Naive thymus-derived CD4-positive, alpha-beta T cell (primary cell): ENCODE data around the gene CMAS. TPM values are rescaled to one million over a fixed set of nuclear protein-coding genes. Genes with fewer than 3 reads are reported as not detected.
"Not testable (repeated sequence)": the region's sequence is repeated elsewhere in the genome, so short reads cannot be mapped to it uniquely, and the experiment has no call there.

Experiments used
- ATAC-seq: fragments of 150-1000 bp; cut with Tn5 transposase; 2 replicates; pipeline ENCODE4 v1.10.0; 2021; ENCODE audit warnings: mild to moderate bottlenecking, moderate library complexity
- CTCF ChIA-PET: fragments of 350-600 bp; sonication (Branson Sonifier 250); formaldehyde crosslinking; loops from one replicate; lab custom pipeline; 2021; ENCODE audit warnings: antibody characterized with exemption; lab: Charles Lee
- POLR2A ChIA-PET: fragments of 350-600 bp; sonication (Branson Sonifier 250); formaldehyde crosslinking; loops from one replicate; lab custom pipeline; 2021; ENCODE audit warnings: antibody characterized with exemption, inconsistent platforms; lab: Charles Lee
- DNase-seq, 9 donors: peaks; one replicate each; pipeline versions ENCODE4 v3.0.0 to v3.0.0-alpha.2; 2020 to 2022; ENCODE audit warnings: mixed read lengths in 1 of 9
- H3K27ac ChIP-seq: one replicate; pipeline ENCODE4 v1.7.0; 2013; ENCODE audit warnings: mild to moderate bottlenecking, low read depth, low read length, moderate library complexity
- H3K27me3 ChIP-seq, 2 donors: one replicate each; pipeline ENCODE4 v1.7.0; 2013; ENCODE audit warnings: low read length in 2 of 2, mild to moderate bottlenecking in 2 of 2, moderate library complexity in 2 of 2; ENCODE audit not compliant: control insufficient read depth in 2 of 2, insufficient read depth in 2 of 2
- H3K36me3 ChIP-seq, 3 experiments: 1 replicate in 2 of 3; 2 replicates in 1 of 3; pipeline ENCODE4 v1.7.0; 2013; ENCODE audit warnings: low read length in 3 of 3, mild to moderate bottlenecking in 3 of 3, moderate library complexity in 1 of 3; ENCODE audit not compliant: insufficient read depth in 3 of 3, control insufficient read depth in 2 of 3
- H3K4me1 ChIP-seq, 2 donors: one replicate each; pipeline ENCODE4 v1.7.0; 2013; ENCODE audit warnings: low read length in 2 of 2, mild to moderate bottlenecking in 2 of 2, moderate library complexity in 1 of 2; ENCODE audit not compliant: control insufficient read depth in 2 of 2, insufficient read depth in 2 of 2
- H3K4me3 ChIP-seq: 2 replicates; pipeline ENCODE4 v1.7.0; 2013; ENCODE audit warnings: mild to moderate bottlenecking, low read length
- H3K9me3 ChIP-seq, 3 experiments: 1 replicate in 2 of 3; 2 replicates in 1 of 3; pipeline ENCODE4 v1.7.0; 2013; ENCODE audit warnings: low read length in 3 of 3; ENCODE audit not compliant: control insufficient read depth in 2 of 3
- H3K27ac Mint-ChIP-seq, 9 donors: one replicate each; pipeline ENCODE4 v1.8.0; 2020 to 2022; ENCODE audit warnings: mixed read lengths in 9 of 9, mild to moderate bottlenecking in 8 of 9, moderate library complexity in 5 of 9, inconsistent platforms in 2 of 9
- H3K27me3 Mint-ChIP-seq, 5 donors: one replicate each; pipeline ENCODE4 v1.8.0; 2021 to 2022; ENCODE audit warnings: mixed read lengths in 5 of 5, mild to moderate bottlenecking in 1 of 5
- H3K36me3 Mint-ChIP-seq, 5 donors: one replicate each; pipeline ENCODE4 v1.8.0; 2020 to 2022; ENCODE audit warnings: mixed read lengths in 5 of 5, mild to moderate bottlenecking in 3 of 5, inconsistent platforms in 1 of 5
- H3K4me1 Mint-ChIP-seq, 7 donors: one replicate each; pipeline ENCODE4 v1.8.0; 2020 to 2022; ENCODE audit warnings: mixed read lengths in 7 of 7, mild to moderate bottlenecking in 3 of 7, inconsistent platforms in 1 of 7
- H3K4me3 Mint-ChIP-seq, 10 donors: one replicate each; pipeline ENCODE4 v1.8.0; 2020 to 2022; ENCODE audit warnings: mild to moderate bottlenecking in 10 of 10, mixed read lengths in 10 of 10, moderate library complexity in 6 of 10, inconsistent platforms in 2 of 10
- H3K9me3 Mint-ChIP-seq, 11 donors: one replicate each; pipeline ENCODE4 v1.8.0; 2020 to 2022; ENCODE audit warnings: mixed read lengths in 11 of 11, mild to moderate bottlenecking in 4 of 11, inconsistent platforms in 1 of 11, moderate library complexity in 1 of 11
- intact Hi-C, 2 donors: fragments of 100-400 bp; cut with micrococcal nuclease; formaldehyde crosslinking; loops; one replicate each; pipeline ENCODE4 v1.15.1; 2023
- polyA plus RNA-seq, 2 donors: library from polyadenylated mRNA; unstranded; fragments of 300-500 nt; fragmentation: Illumina TruSeq; gene quantifications; one replicate each; pipeline ENCODE4 v1.2.3, GENCODE V29; 2021
- total RNA-seq, 6 experiments: library from RNA in 5 of 6; stranded (reverse) in 5 of 6; gene quantifications; 1 replicate in 5 of 6; 2 replicates in 1 of 6; pipeline ENCODE4 v1.2.3 and lab custom pipeline; 2021 to 2026

Gene CMAS
- total and polyA plus RNA-seq, 7 experiments from 2014 or later, result 10.1 to 33.8 (median 23.3) TPM

GRCh38 chr12:22088886-22089285, 42.9 kb downstream of the CMAS start:
- intact Hi-C loops, result loop anchor here in 1 of 2 donors (10.0 kb wide), 2 partner anchors 394 to 536 kb away; partner anchors contain the start of gene ETNK1
- CTCF ChIA-PET, result interaction anchor here (1.7 kb wide), 1 partner anchor 355 kb away, joined by 4 read pairs; no protein-coding TSS in a partner anchor

DNA sequence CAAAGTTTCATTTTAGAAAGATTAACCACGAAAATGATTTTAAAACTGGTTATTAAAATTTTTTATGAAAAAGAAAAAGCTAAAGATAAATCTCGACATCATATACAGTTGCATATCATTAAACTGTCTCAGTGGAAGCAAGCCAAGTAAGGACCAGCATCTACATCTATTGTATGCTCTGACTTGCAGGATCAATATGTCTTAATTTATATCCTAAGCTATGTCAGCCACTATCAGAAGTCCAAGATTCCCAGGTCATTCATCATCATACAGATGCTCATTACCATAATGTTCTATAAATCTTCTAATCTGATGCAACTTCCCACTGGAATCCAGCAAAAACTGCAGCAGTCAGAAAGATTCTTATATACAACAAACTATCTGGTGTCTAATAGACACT, 43.5 kb downstream of the CMAS start:
- Mint-ChIP-seq H3K27ac (no peak overlapping the region), H3K4me1 (no peaks in the 10 kb centered on the region), H3K4me3 (no peak overlapping the region), H3K9me3 (peaks cover 0 to 4% (median 0%) of the 10 kb centered on the region in 11 donors), H3K36me3 (no peaks in the 10 kb centered on the region), H3K27me3 (peaks cover 0 to 11% (median 0%) of the 10 kb centered on the region in 5 donors)
- intact Hi-C loops, result loop anchor here in 1 of 2 donors (10.0 kb wide), 2 partner anchors 395 to 535 kb away; partner anchors contain the start of gene ETNK1
- Histone ChIP-seq H3K4me1 (no peaks in the 10 kb centered on the region), H3K27me3 (no peaks in the 10 kb centered on the region), H3K4me3 (no peak overlapping the region), H3K9me3 (no peaks in the 10 kb centered on the region), H3K27ac (no peak overlapping the region), H3K36me3 (no peaks in the 10 kb centered on the region)
- POLR2A ChIA-PET, result no interaction called here
- CTCF ChIA-PET, result interaction anchor here (0.6 to 1.2 kb wide), 2 partner anchors 354 to 423 kb away, joined by 3 read pairs; no protein-coding TSS in a partner anchor
- ATAC-seq, result no peak
- no peak for DNase-seq

More at GRCh38 chr12:22088886-22089285, 42.9 kb downstream of the CMAS start:
- Mint-ChIP-seq H3K36me3 (no peaks in the 10 kb centered on the region), H3K4me1 (no peaks in the 10 kb centered on the region), H3K27ac (no peak overlapping the region), H3K4me3 (no peak overlapping the region), H3K9me3 (peaks cover 0 to 4% (median 0%) of the 10 kb centered on the region in 11 donors), H3K27me3 (peaks cover 0 to 11% (median 0%) of the 10 kb centered on the region in 5 donors)
- Histone ChIP-seq H3K4me1 (no peaks in the 10 kb centered on the region), H3K9me3 (no peaks in the 10 kb centered on the region), H3K27me3 (no peaks in the 10 kb centered on the region), H3K4me3 (no peak overlapping the region), H3K36me3 (no peaks in the 10 kb centered on the region), H3K27ac (no peak overlapping the region)
- DNase-seq (no peak), ATAC-seq (no peak)
- POLR2A ChIA-PET, result no interaction called here

- POLR2A ChIA-PET, CTCF ChIA-PET, H3K9me3 Mint-ChIP-seq, ATAC-seq, H3K9me3 ChIP-seq, H3K4me1 ChIP-seq, H3K4me3 Mint-ChIP-seq, H3K27ac ChIP-seq, intact Hi-C loops, H3K27ac Mint-ChIP-seq, DNase-seq, H3K4me3 ChIP-seq, H3K36me3 ChIP-seq, H3K36me3 Mint-ChIP-seq, H3K27me3 ChIP-seq: not testable (repeated sequence)
- Mint-ChIP-seq H3K4me1 (peaks cover 0 to 15% (median 6%) of the 10 kb centered on the region in 7 donors), H3K27me3 (peaks cover 0 to 25% (median 0%) of the 10 kb centered on the region in 5 donors)
Measured at GRCh38 chr12:22099062-22099461, 53.0 kb downstream of the CMAS start.

DNA sequence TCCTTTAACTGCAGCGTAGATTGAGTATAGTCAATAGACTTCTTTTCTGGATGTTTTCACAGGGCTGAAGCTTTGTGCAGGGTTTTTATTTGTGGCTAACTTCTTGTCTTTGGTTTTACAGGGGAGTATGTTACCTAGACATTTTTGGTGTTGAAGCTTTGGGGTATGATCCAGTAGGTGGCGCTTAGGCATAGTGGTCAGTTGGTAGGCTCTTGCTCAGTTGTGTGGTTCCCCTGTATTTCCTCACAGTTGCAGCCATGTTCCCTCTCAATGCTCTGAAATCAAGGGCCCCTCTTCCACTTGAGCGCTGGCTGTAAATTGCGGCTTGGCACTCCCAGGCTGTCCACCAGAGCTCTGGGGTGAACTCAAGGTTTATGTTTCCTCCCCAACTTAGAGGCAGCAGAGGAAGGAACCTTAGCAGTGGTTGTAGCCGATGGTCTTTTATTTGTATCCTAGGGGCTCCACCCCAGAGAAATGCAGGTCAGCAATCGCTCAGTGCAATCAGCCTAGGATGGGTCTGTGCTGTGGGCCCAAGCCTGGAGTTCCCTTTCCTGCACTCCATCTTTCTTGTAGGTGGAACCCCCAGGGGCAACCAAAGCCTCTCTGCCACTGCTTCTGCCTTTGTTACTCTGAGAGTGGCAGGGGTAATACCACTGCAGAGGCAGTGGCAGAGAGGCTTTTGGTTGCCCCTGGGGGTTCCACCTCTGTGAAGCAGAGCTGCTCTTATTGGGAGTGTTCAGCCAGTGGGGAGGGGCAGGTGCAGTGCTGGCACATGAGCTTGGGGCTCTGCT, 55.1 kb downstream of the CMAS start:
- Histone ChIP-seq H3K9me3 (no peaks in the 10 kb centered on the region), H3K27me3 (no peaks in the 10 kb centered on the region), H3K27ac (no peak overlapping the region), H3K36me3 (no peaks in the 10 kb centered on the region), H3K4me3 (no peak overlapping the region), H3K4me1 (peaks cover 0 to 4% of the 10 kb centered on the region in 2 donors)
- peak; percentile 78 for ATAC-seq
- Mint-ChIP-seq H3K4me3 (no peak overlapping the region), H3K9me3 (peaks cover 0 to 3% (median 0%) of the 10 kb centered on the region in 11 donors), H3K27me3 (peaks cover 0 to 25% (median 0%) of the 10 kb centered on the region in 5 donors), H3K27ac (no peak overlapping the region), H3K4me1 (peaks cover 0 to 15% (median 6%) of the 10 kb centered on the region in 7 donors), H3K36me3 (peaks cover 0 to 2% (median 0%) of the 10 kb centered on the region in 5 donors)
- POLR2A ChIA-PET, result interaction anchor here (0.7 to 1.3 kb wide), 3 partner anchors 63 to 342 kb away, joined by 3 read pairs; no protein-coding TSS in a partner anchor
- CTCF ChIA-PET, result interaction anchor here (0.6 to 2.7 kb wide), 12 partner anchors 8 to 545 kb away, joined by 3 to 16 read pairs (median 4); no protein-coding TSS in a partner anchor
- intact Hi-C loops, result loop anchor here (1.0 to 10.0 kb wide), 5 partner anchors 72 to 361 kb away; no protein-coding TSS in a partner anchor
- peak in 6 of 9 donors; percentile 12 to 47 (median 40) for DNase-seq

GRCh38 chr12:22101749-22102243, 55.8 kb downstream of the CMAS start:
- H3K27ac ChIP-seq, result no peak overlapping the region
- peaks cover 0 to 15% (median 6%) of the 10 kb centered on the region in 7 donors for H3K4me1 Mint-ChIP-seq
- CTCF ChIA-PET, result interaction anchor here (0.6 to 2.7 kb wide), 9 partner anchors 9 to 545 kb away, joined by 3 to 16 read pairs (median 4); no protein-coding TSS in a partner anchor
- no peak overlapping the region for H3K4me3 ChIP-seq
- no peak overlapping the region for H3K4me3 Mint-ChIP-seq
- ATAC-seq, result peak; percentile 63
- no peaks in the 10 kb centered on the region for H3K36me3 ChIP-seq
- H3K27me3 ChIP-seq, result no peaks in the 10 kb centered on the region
- POLR2A ChIA-PET, result interaction anchor here (0.6 to 1.3 kb wide), 3 partner anchors 56 to 342 kb away, joined by 3 to 5 read pairs (median 3); no protein-coding TSS in a partner anchor
- H3K27ac Mint-ChIP-seq, result peak overlapping the region in 1 of 9 donors; percentile 83
- no peaks in the 10 kb centered on the region for H3K9me3 ChIP-seq
- no peak for DNase-seq
- H3K36me3 Mint-ChIP-seq, result peaks cover 0 to 2% (median 0%) of the 10 kb centered on the region in 5 donors
- intact Hi-C loops, result loop anchor here (1.0 to 10.0 kb wide), 5 partner anchors 72 to 361 kb away; no protein-coding TSS in a partner anchor
- peaks cover 0 to 20% (median 0%) of the 10 kb centered on the region in 5 donors for H3K27me3 Mint-ChIP-seq
- H3K9me3 Mint-ChIP-seq, result peaks cover 0 to 9% (median 0%) of the 10 kb centered on the region in 11 donors
- H3K4me1 ChIP-seq, result peaks cover 0 to 4% of the 10 kb centered on the region in 2 donors

GRCh38 chr12:22103418-22103817, 57.4 kb downstream of the CMAS start:
- peaks cover 0 to 13% (median 0%) of the 10 kb centered on the region in 11 donors for H3K9me3 Mint-ChIP-seq
- H3K27ac Mint-ChIP-seq, result no peak overlapping the region
- H3K27me3 Mint-ChIP-seq, result peaks cover 0 to 4% (median 0%) of the 10 kb centered on the region in 5 donors
- Histone ChIP-seq H3K4me3 (no peak overlapping the region), H3K4me1 (peaks cover 0 to 4% of the 10 kb centered on the region in 2 donors), H3K36me3 (no peaks in the 10 kb centered on the region), H3K27me3 (no peaks in the 10 kb centered on the region), H3K27ac (no peak overlapping the region), H3K9me3 (no peaks in the 10 kb centered on the region)
- ChIA-PET POLR2A (no interaction called here), CTCF (interaction anchor here (0.6 kb wide), 2 partner anchors 11 to 66 kb away, joined by 3 read pairs; no protein-coding TSS in a partner anchor)
- H3K36me3 Mint-ChIP-seq, result peaks cover 0 to 7% (median 0%) of the 10 kb centered on the region in 5 donors
- no peak overlapping the region for H3K4me3 Mint-ChIP-seq
- ATAC-seq, result no peak
- DNase-seq, result no peak
- intact Hi-C loops, result loop anchor here (5.0 to 10.0 kb wide), 2 partner anchors 151 to 359 kb away; no protein-coding TSS in a partner anchor
- peaks cover 0 to 17% (median 6%) of the 10 kb centered on the region in 7 donors for H3K4me1 Mint-ChIP-seq
